ENCODE data around the gene SND1. TPM values are rescaled to one million over a fixed set of nuclear protein-coding genes. Genes with fewer than 3 reads are reported as not detected.

The SND1 gene
- total and polyA plus RNA-seq, 2 of the 4 experiments (the other 2 are of a cell fraction) = 154 to 294 TPM

GRCh38 chr7:127680983-127681382, 29.0 kb downstream of the SND1 start:
- no peak overlapping the region for H4K5ac ChIP-seq (ENCODE audit: low read depth, low read length)
- H3K27ac ChIP-seq (ENCODE audit: insufficient read depth, low read length) = no peak overlapping the region
- BruUV-seq (replicated peaks) = no TSS peak
- no CpG with 5 or more reads among the region's 3 CpGs for WGBS, 2 experiments (ENCODE audit: extremely low coverage in 2 of 2, insufficient read length in 1 of 2)
- no peak overlapping the region for H2AK5ac ChIP-seq (ENCODE audit: low read depth, low read length)
- in situ Hi-C loops (cut with MboI; ENCODE audit: low sequenced_read_pairs) = no loop called here
- ChIA-PET CTCF (no interaction called here), POLR2A (ENCODE audit: unreplicated experiment) (no interaction called here)
- no peak overlapping the region for H2AK9ac ChIP-seq (replicated peaks; ENCODE audit: low read depth, low read length, poor library complexity)
- dilution Hi-C loops (cut with HindIII; ENCODE audit: low sequenced_read_pairs, unreplicated experiment) = no loop called here
- H3K9me1 ChIP-seq (ENCODE audit: insufficient read depth, low read length) = peaks cover 17% of the 10 kb centered on the region
- no peak overlapping the region for H2BK15ac ChIP-seq (ENCODE audit: low read depth, low read length)
- DNase-seq (no peak), ATAC-seq (ENCODE audit: low read depth) (no peak)
- no peak overlapping the region for H3K14ac ChIP-seq (replicated peaks; ENCODE audit: low read depth, low read length)
- no peak overlapping the region for H3K23ac ChIP-seq (ENCODE audit: low read depth, low read length)
- H3K79me1 ChIP-seq (ENCODE audit: low read depth in 1 of 2, low read length in 2 of 2) = peaks cover 15 to 65% of the 10 kb centered on the region in 2 experiments
- no peaks in the 10 kb centered on the region for H3K27me3 ChIP-seq (ENCODE audit: control insufficient read depth, insufficient read depth, low read length)
- peaks cover 61% of the 10 kb centered on the region for H4K20me1 ChIP-seq (ENCODE audit: insufficient read depth, low read length)
- H3K4me2 ChIP-seq (ENCODE audit: low read depth, low read length) = no peak overlapping the region
- no peak for TF ChIP-seq ELK1 (IDR thresholded peaks at IDR 0.05; ENCODE audit: borderline replicate concordance, low read depth, low read length)
- H3K4ac ChIP-seq (ENCODE audit: low read depth, low read length) = no peak overlapping the region
- H4K91ac ChIP-seq (ENCODE audit: insufficient read depth, low read depth, low read length) = no peak overlapping the region
- no peaks in the 10 kb centered on the region for H3K9me3 ChIP-seq (ENCODE audit: control insufficient read depth, insufficient read depth, low read length)
- H4K8ac ChIP-seq (ENCODE audit: low read depth in 2 of 2, low read length in 2 of 2) = no peak overlapping the region
- no peak overlapping the region for H2BK120ac ChIP-seq (ENCODE audit: low read depth, low read length)
- no peak overlapping the region for H2BK20ac ChIP-seq (ENCODE audit: low read depth, low read length)
- H3K4me1 ChIP-seq (ENCODE audit: control insufficient read depth, insufficient read depth, low read length) = peaks cover 10% of the 10 kb centered on the region
- H2AFZ ChIP-seq (replicated peaks; ENCODE audit: low read length, poor library complexity) = no peak overlapping the region
- H2BK5ac ChIP-seq (ENCODE audit: low read depth, low read length, poor library complexity, severe bottlenecking) = no peak overlapping the region
- no peak overlapping the region for H3K4me3 ChIP-seq (ENCODE audit: insufficient read depth, low read depth, low read length)
- intact Hi-C loops (cut with micrococcal nuclease) = no loop called here
- H3K18ac ChIP-seq (ENCODE audit: low read depth, low read length) = no peak overlapping the region
- no peak overlapping the region for H3K56ac ChIP-seq (ENCODE audit: extremely low read depth, insufficient read depth, low read length)
- H3K36me3 ChIP-seq (ENCODE audit: control insufficient read depth, insufficient read depth, low read length) = no peaks in the 10 kb centered on the region; the same call in 1 of the 2 replicates
- H3K9ac ChIP-seq (ENCODE audit: low read depth, low read length) = no peak overlapping the region
